Measurements from ENCODE around the gene BIRC5. TPM values are rescaled to one million over a fixed set of nuclear protein-coding genes. Genes with fewer than 3 reads are reported as not detected.
A peak's percentile ranks its signal among the peaks of the same experiment; 100 is the strongest.

The BIRC5 gene
- total RNA-seq, 1 donor from 2014 or later, result 68.0 TPM

DNA sequence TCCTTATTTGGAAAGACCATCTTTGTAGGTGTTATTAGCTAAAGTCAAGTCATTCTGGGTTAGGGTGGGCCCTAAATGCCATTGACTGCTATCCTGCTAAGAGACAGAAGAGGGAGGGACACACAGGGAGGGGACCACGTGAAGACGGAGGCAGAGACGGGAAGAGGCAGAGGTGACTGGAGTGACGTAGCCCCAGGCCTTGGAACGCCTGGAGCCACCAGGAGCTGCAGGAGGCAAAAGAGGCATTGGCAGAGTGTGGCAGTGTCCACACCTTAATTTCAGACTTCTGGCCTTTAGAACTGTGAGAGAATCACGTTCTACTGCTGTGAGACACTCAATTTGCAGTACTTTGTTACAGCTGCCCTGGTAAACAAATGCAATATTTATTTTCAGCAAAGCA is 13.6 kb upstream of the BIRC5 start:
- H3K4me3 ChIP-seq (ENCODE audit: low read depth, low read length), result no peak overlapping the region
- no peak for DNase-seq (ENCODE audit: low read depth)
- TF ChIP-seq, protein P1, sequence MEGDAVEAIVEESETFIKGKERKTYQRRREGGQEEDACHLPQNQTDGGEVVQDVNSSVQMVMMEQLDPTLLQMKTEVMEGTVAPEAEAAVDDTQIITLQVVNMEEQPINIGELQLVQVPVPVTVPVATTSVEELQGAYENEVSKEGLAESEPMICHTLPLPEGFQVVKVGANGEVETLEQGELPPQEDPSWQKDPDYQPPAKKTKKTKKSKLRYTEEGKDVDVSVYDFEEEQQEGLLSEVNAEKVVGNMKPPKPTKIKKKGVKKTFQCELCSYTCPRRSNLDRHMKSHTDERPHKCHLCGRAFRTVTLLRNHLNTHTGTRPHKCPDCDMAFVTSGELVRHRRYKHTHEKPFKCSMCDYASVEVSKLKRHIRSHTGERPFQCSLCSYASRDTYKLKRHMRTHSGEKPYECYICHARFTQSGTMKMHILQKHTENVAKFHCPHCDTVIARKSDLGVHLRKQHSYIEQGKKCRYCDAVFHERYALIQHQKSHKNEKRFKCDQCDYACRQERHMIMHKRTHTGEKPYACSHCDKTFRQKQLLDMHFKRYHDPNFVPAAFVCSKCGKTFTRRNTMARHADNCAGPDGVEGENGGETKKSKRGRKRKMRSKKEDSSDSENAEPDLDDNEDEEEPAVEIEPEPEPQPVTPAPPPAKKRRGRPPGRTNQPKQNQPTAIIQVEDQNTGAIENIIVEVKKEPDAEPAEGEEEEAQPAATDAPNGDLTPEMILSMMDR (conservative IDR thresholded peaks at IDR 0.05; ENCODE audit: low read depth, low read length), result no peak

DNA sequence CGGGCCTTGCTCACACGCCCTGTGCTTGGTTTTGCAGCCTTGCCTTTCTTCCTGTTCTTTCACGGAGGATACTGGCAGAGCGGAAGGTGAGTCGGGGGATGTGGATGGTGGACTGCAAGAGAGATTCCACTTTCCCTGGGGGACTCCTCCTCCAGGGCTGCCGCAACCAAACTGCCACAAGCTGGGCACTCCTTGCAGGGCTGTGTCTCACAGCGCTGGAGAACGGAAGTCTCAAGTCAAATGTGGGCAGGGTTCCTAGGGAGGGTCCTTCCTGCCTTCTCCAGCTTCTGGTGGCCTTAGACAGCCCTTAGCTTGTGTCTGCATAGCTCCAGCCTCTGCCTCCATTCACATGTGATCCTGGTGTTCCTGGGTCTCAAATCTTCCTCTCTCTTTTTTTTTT is 11.4 kb upstream of the BIRC5 start:
- TF ChIP-seq, protein P1 (conservative IDR thresholded peaks at IDR 0.05; ENCODE audit: low read depth, low read length), result no peak
- H3K4me3 ChIP-seq (ENCODE audit: low read depth, low read length), result no peak overlapping the region
- no peak for DNase-seq (ENCODE audit: low read depth)

DNA sequence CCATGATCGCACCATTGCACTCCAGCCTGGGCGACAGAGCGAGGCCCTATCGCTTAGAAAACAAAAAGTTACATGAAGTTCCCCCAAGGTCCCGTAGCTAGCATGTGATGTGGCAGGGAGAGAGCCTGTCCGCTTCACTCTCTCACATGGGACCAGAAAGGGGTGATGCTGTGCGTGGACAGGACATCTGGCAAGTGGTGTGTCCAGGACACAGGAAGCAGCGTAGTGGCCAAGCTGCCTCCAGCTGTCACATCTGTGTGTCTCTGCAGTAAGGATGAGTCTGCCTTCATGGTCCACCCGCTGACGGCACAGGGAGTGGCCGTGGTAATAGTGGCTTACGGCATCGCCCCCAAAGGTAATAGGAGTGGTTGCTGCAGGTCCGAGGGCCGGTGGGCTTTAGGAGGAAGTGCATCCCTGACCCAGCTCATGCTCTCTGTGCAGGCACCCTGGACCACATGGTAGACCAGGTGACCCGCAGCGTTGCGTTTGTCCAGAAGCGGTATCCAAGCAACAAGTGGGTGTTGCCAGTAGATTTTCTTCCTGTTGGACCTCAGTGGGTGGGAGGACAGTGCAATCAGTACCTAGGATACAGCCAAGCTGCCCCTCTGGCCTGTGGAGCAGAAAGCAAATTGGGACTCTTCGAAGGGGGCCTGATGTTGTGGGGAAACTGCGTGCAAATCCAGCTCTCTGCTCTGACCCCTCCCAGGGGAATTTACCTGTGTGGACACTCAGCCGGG is 9.5 kb upstream of the BIRC5 start:
- DNase-seq (ENCODE audit: low read depth), result no peak
- TF ChIP-seq, protein P1 (conservative IDR thresholded peaks at IDR 0.05; ENCODE audit: low read depth, low read length), result no peak
- H3K4me3 ChIP-seq (ENCODE audit: low read depth, low read length), result no peak overlapping the region

DNA sequence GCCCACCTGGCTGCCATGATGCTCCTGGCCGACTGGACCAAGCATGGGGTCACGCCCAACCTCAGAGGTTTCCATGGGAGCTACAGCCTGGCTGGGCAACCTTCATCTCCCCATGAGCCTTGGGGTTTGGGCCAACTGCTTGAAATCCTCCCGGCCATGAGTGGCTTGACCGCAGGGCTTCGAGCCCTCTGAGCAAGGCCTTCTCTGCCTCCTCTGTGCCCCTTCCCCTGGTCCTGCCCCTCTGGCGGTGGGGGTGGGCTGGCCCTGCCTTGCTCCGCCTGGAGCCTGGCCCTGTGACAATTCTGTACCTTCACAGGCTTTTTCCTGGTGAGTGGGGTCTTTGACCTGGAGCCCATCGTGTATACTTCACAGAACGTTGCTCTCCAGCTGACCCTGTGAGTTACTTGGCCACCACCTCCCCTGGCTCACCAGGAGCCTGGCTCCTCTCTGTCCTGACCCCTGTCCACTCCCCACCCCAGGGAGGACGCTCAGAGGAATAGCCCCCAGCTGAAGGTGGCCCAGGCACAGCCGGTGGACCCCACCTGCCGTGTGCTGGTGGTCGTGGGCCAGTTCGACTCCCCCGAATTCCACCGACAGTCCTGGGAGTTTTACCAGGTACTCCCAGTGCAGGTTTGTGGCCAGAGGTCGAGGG is 8.8 kb upstream of the BIRC5 start:
- DNase-seq (ENCODE audit: low read depth), result no peak
- TF ChIP-seq, protein P1 (conservative IDR thresholded peaks at IDR 0.05; ENCODE audit: low read depth, low read length), result no peak
- no peak overlapping the region for H3K4me3 ChIP-seq (ENCODE audit: low read depth, low read length)

DNA sequence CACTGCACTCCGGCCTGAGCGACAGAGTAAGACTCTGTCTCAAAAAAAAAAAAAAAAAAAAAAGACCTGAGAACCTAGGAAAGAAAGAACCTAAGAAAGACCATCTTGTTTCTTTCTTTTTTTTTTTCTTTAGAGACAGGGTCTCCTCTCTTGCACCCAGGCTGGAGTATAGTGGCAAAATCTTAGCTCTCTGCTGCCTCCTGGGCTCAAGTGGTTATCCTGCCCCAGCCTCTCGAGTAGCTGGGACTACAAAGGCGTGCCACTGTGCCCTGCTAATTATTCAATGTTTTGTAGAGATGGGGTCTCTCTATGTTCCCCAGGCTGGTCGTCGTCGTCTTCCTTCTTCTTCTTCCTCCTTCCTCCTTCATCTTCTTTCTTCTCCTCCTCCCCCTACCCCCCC is 7.8 kb upstream of the BIRC5 start:
- TF ChIP-seq, protein P1 (conservative IDR thresholded peaks at IDR 0.05; ENCODE audit: low read depth, low read length), result peak; percentile 20
- no peak overlapping the region for H3K4me3 ChIP-seq (ENCODE audit: low read depth, low read length)
- DNase-seq (ENCODE audit: low read depth), result no peak

DNA sequence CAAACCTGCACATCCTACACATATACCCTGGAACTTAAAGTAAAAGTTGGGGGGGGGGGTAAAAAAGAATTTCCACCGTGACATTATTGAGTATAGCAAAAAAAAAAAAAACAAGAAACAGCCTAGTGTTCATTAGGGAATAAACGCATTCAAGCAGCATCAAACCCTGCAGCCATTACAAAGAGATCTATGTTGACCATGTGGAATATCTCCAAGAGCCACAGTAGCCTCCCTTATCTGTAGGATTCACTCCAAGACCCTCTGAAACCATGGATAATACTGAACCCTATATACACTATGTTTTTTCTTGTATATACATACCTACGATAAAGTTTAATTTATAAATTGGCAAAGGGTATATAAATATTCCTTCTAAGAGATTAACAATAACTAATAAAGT is 5.6 kb upstream of the BIRC5 start:
- TF ChIP-seq, protein P1 (conservative IDR thresholded peaks at IDR 0.05; ENCODE audit: low read depth, low read length), result no peak
- no peak overlapping the region for H3K4me3 ChIP-seq (ENCODE audit: low read depth, low read length)
- no peak for DNase-seq (ENCODE audit: low read depth)

DNA sequence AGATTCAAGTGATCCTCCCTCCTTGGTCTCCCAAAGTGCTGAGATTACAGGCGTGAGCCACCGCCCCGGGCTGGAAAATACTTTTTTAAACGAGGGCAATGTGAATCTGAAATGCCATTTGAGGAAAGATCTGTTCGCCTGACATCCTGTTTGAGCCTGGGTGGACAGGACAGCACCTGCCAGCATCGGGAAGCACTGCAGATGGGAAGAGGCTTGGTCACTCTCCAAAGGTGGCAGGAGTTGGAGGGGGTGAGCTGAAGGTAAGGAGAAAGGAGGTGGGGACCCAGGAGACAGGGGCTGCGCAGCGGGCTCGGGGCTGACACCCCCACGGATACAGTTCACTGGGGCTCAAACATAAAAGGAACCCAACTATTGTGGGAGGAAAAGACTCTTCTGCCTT is 3.9 kb upstream of the BIRC5 start:
- no peak for DNase-seq (ENCODE audit: low read depth)
- H3K4me3 ChIP-seq (ENCODE audit: low read depth, low read length), result no peak overlapping the region
- TF ChIP-seq, protein P1 (conservative IDR thresholded peaks at IDR 0.05; ENCODE audit: low read depth, low read length), result no peak
